WERI-Rb-1 (cell line): ENCODE results near the gene GALNT13.

Source experiments
- DNase-seq: peaks from one replicate; pipeline ENCODE4 v3.0.0-alpha.2; 2020
- H3K27ac ChIP-seq: fragments of 250-450 bp; sonication (Bioruptor Pico); 2 replicates; pipeline ENCODE4 v1.5.1; 2020; ENCODE audit warnings: mild to moderate bottlenecking, moderate library complexity
- H3K27me3 ChIP-seq: fragments of 250-450 bp; sonication (Bioruptor Pico); 2 replicates; pipeline ENCODE4 v1.5.1; 2021; ENCODE audit warnings: mild to moderate bottlenecking, low read depth, moderate library complexity; ENCODE audit not compliant: insufficient read depth, severe bottlenecking
- H3K36me3 ChIP-seq: fragments of 250-450 bp; sonication (Bioruptor Pico); 2 replicates; pipeline ENCODE4 v1.5.1; 2020; ENCODE audit warnings: mild to moderate bottlenecking, moderate library complexity
- H3K4me3 ChIP-seq: 2 replicates; pipeline ENCODE4 v1.5.1; 2011; ENCODE audit warnings: low read depth, mild to moderate bottlenecking, control low read depth, low read length
- H3K9me3 ChIP-seq: fragments of 250-450 bp; sonication (Bioruptor Pico); 2 replicates; pipeline ENCODE4 v1.5.1; 2021; ENCODE audit warnings: mild to moderate bottlenecking, moderate library complexity; ENCODE audit not compliant: severe bottlenecking
- CTCF ChIP-seq: IDR thresholded peaks from 2 replicates; pipeline ENCODE4 v1.5.1; 2011; ENCODE audit warnings: low read depth, mild to moderate bottlenecking, control low read depth, inconsistent platforms, low read length

The GALNT13 gene

GRCh38 chr2:154256136-154256535, 384.4 kb downstream of the GALNT13 start:
- H3K36me3 ChIP-seq, result no peaks in the 10 kb centered on the region
- no peaks in the 10 kb centered on the region for H3K9me3 ChIP-seq
- TF ChIP-seq CTCF, result no peak
- no peak overlapping the region for H3K27ac ChIP-seq
- H3K4me3 ChIP-seq, result no peak overlapping the region
- no peaks in the 10 kb centered on the region for H3K27me3 ChIP-seq
- DNase-seq, result no peak

DNA sequence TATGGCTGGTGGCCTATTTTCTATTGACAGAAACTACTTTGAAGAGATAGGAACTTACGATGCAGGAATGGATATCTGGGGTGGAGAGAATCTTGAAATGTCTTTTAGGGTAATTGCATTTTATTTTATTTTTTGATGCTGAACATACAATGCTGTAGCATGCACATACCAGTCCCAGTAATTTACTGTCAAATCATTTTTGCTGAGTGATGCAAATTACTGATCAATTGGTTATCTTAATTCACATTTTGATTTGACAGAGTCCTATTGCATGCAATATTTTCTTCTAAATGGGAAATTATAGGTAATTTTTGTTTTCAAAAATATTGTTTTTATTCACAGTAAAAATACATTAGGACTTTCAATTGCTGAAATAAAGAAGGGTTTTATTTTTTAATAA, 387.3 kb downstream of the GALNT13 start:
- no peaks in the 10 kb centered on the region for H3K27me3 ChIP-seq
- no peak overlapping the region for H3K27ac ChIP-seq
- TF ChIP-seq CTCF, result no peak
- no peaks in the 10 kb centered on the region for H3K9me3 ChIP-seq
- H3K4me3 ChIP-seq, result no peak overlapping the region
- no peak for DNase-seq
- H3K36me3 ChIP-seq, result no peaks in the 10 kb centered on the region

DNA sequence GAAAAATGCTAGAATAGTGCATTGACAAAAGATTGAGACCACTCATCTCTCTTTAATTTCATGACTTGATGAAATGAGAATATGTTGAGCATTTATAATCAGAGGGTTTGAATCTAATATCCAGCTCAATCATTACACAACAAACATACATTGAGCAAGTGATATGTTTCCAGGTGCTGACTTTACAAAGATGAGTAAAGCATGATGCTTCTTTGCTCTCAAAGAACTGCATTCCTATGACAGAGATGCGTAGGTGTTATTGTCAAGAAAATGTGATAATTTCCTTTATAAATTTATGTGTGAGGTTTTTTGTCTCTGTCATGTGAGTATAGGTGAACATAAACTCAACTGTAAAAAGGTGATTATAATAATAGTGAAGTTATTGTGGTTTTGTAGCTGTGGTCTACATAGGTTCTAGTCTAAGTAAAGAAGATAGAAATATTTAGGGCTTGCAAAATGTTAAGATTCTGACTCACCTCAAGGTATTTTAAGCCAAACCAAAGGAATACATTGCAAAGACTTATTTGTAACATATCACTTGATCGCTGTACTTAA, 389.8 kb downstream of the GALNT13 start:
- H3K27me3 ChIP-seq, result no peaks in the 10 kb centered on the region
- H3K4me3 ChIP-seq, result no peak overlapping the region
- H3K27ac ChIP-seq, result no peak overlapping the region
- TF ChIP-seq CTCF, result no peak
- no peak for DNase-seq
- no peaks in the 10 kb centered on the region for H3K9me3 ChIP-seq
- H3K36me3 ChIP-seq, result no peaks in the 10 kb centered on the region

DNA sequence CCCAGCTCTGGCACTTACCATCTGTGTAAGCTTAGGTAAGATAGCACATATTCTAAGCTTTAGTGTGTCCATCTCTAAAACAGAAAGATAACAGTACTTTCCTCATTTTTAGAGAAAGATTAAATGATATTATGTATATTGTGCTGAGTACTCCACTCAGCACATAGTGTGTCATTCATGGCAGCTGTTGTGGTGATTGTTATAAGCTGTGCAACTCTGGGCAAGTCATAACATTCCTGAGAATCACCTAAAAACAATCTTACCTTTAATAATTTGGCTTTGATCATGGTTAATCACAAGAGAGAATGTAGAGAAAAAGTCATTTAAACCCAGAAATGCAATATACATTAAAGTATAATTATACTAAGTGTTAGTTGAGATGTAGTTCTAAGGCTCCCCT, 391.5 kb downstream of the GALNT13 start:
- Histone ChIP-seq H3K36me3 (no peaks in the 10 kb centered on the region), H3K27ac (no peak overlapping the region), H3K27me3 (no peaks in the 10 kb centered on the region), H3K4me3 (no peak overlapping the region), H3K9me3 (no peaks in the 10 kb centered on the region)
- no peak for DNase-seq
- TF ChIP-seq CTCF, result no peak

DNA sequence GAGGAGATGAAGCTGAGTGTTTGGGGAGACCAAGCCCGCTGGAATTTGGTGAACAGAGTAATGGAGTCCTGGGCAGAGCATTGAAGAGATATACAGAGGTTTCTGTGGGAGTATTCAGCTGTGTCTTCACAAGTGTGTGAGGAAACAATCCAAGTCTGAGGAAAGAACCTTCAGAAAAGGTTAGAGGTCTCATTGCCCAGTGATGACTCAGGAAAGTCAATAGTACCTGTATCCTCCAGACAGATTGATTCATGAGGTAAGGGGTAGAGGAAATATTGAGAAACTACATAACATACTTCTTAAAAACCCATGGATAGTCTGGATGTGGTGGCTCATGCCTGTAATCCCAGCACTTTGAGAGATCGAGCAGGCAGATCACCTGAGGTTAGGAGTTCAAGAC, 392.3 kb downstream of the GALNT13 start:
- TF ChIP-seq CTCF, result no peak
- Histone ChIP-seq H3K36me3 (no peaks in the 10 kb centered on the region), H3K4me3 (no peak overlapping the region), H3K9me3 (no peaks in the 10 kb centered on the region), H3K27me3 (no peaks in the 10 kb centered on the region), H3K27ac (no peak overlapping the region)
- no peak for DNase-seq

DNA sequence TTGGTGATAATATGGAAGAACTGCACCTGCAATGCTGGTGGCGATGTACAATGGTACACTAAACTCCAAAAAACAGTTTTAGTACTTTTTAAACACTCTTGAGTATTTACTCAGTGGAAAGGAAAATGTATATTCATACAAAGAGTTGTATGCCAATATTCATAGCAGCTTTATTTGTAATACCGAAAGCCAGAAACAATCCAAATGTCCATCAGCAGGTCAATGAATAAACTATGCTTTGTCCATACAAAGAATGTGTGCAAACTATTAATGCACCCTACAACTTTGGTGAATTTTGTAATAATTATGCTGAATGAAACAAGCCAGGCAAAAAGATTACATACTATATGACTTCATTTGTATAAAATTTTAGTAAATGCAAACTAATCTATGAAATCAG, 396.3 kb downstream of the GALNT13 start:
- Histone ChIP-seq H3K4me3 (no peak overlapping the region), H3K27me3 (no peaks in the 10 kb centered on the region), H3K36me3 (no peaks in the 10 kb centered on the region), H3K27ac (no peak overlapping the region), H3K9me3 (no peaks in the 10 kb centered on the region)
- no peak for TF ChIP-seq CTCF
- DNase-seq, result no peak
